Measurements from ENCODE around the gene ZNF638. TPM values are rescaled to one million over a fixed set of nuclear protein-coding genes. Genes with fewer than 3 reads are reported as not detected.

The ZNF638 gene
- total RNA-seq, 1 experiment from 2014 or later, result 80.8 TPM

- no peak overlapping the region for H3K4me3 ChIP-seq (ENCODE audit: low read depth in 2 of 2, low read length in 2 of 2)
- TF ChIP-seq REST (IDR thresholded peaks at IDR 0.05; ENCODE audit: insufficient read depth in 1 of 2, low read depth in 2 of 2, low read length in 1 of 2), result no peak
- TF ChIP-seq SIN3A (IDR thresholded peaks at IDR 0.05; ENCODE audit: borderline replicate concordance, insufficient read depth, low read depth, low read length), result no peak
- no peak for TF ChIP-seq TCF7L2 (IDR thresholded peaks at IDR 0.05; ENCODE audit: low read depth, low read length)
- no peak for TF ChIP-seq CTCF (IDR thresholded peaks at IDR 0.05)
- no peak for TF ChIP-seq POLR2AphosphoS5 (IDR thresholded peaks at IDR 0.05; ENCODE audit: low read depth, low read length)
- TSS peak; percentile 0 for BruUV-seq (replicated peaks)
- in situ Hi-C loops (cut with HindIII; ENCODE audit: low pct_unique_long_range_greater_than_20kb, low sequenced_read_pairs) (no loop called here), intact Hi-C loops (cut with micrococcal nuclease; ENCODE audit: unreplicated experiment) (no loop called here)
- no peaks in the 10 kb centered on the region for H3K27me3 ChIP-seq (ENCODE audit: control insufficient read depth, insufficient read depth, low read length)
- no peak overlapping the region for H3K27ac ChIP-seq (ENCODE audit: low read length)
- H3K4me1 ChIP-seq (ENCODE audit: control insufficient read depth, insufficient read depth, low read length), result peaks cover 6% of the 10 kb centered on the region
- ATAC-seq, result no peak
- no peaks in the 10 kb centered on the region for H3K9me3 ChIP-seq (ENCODE audit: control insufficient read depth, insufficient read depth, low read depth, low read length)
- no peak for DNase-seq (ENCODE audit: low read depth, low spot score)
- CTCF ChIA-PET, result no interaction called here
- POLR2A ChIA-PET, result no interaction called here
- no peaks in the 10 kb centered on the region; the same call in 1 of the 2 replicates for H3K36me3 ChIP-seq (ENCODE audit: control insufficient read depth, insufficient read depth, low read length)
Observed at GRCh38 chr2:71339685-71340084, 8.1 kb downstream of the ZNF638 start.

- no peaks in the 10 kb centered on the region for H3K9me3 ChIP-seq (ENCODE audit: control insufficient read depth, insufficient read depth, low read depth, low read length)
- BruUV-seq (replicated peaks), result no TSS peak
- POLR2A ChIA-PET, result no interaction called here
- ATAC-seq, result no peak
- no peak overlapping the region for H3K27ac ChIP-seq (ENCODE audit: low read length)
- peaks cover 6% of the 10 kb centered on the region for H3K4me1 ChIP-seq (ENCODE audit: control insufficient read depth, insufficient read depth, low read length)
- intact Hi-C loops (cut with micrococcal nuclease; ENCODE audit: unreplicated experiment), result no loop called here
- H3K27me3 ChIP-seq (ENCODE audit: control insufficient read depth, insufficient read depth, low read length), result no peaks in the 10 kb centered on the region
- H3K4me3 ChIP-seq (ENCODE audit: low read depth in 2 of 2, low read length in 2 of 2), result no peak overlapping the region
- CTCF ChIA-PET, result no interaction called here
- H3K36me3 ChIP-seq (ENCODE audit: control insufficient read depth, insufficient read depth, low read length), result no peaks in the 10 kb centered on the region; the same call in 1 of the 2 replicates
- TF ChIP-seq CTCF (IDR thresholded peaks at IDR 0.05) (no peak), POLR2AphosphoS5 (IDR thresholded peaks at IDR 0.05; ENCODE audit: low read depth, low read length) (no peak), REST (IDR thresholded peaks at IDR 0.05; ENCODE audit: insufficient read depth in 1 of 2, low read depth in 2 of 2, low read length in 1 of 2) (no peak), TCF7L2 (IDR thresholded peaks at IDR 0.05; ENCODE audit: low read depth, low read length) (no peak), SIN3A (IDR thresholded peaks at IDR 0.05; ENCODE audit: borderline replicate concordance, insufficient read depth, low read depth, low read length) (no peak)
- in situ Hi-C loops (cut with HindIII; ENCODE audit: low pct_unique_long_range_greater_than_20kb, low sequenced_read_pairs), result no loop called here
- no peak for DNase-seq (ENCODE audit: low read depth, low spot score)
Observed at GRCh38 chr2:71340176-71340575, 8.6 kb downstream of the ZNF638 start.

Data from Panc1 (cell line).